NCI-H1105 treated with DMSO at 0.1 percent for 48 hours (cell line): ENCODE measurements around the gene SLC35C1.

Source experiments
- DNase-seq: peaks from one replicate; lab custom pipeline; 2025; lab: John Stamatoyannopoulos, UW

Gene SLC35C1

GRCh38 chr11:45804761-45805304, at the start of gene SLC35C1:
Gene SLC35C1 (plus strand): TSS chr11:45805149. CDS start chr11:45805802, 653 bp downstream.
- peak; percentile 90 for DNase-seq

GRCh38 chr11:45755281-45755859, 49.6 kb upstream of the SLC35C1 start:
- no peak for DNase-seq

GRCh38 chr11:45756384-45757010, 48.5 kb upstream of the SLC35C1 start:
- DNase-seq, result no peak

- DNase-seq, result no peak
These were observed 47.3 kb upstream of the SLC35C1 start for GRCh38 chr11:45757672-45758071.

GRCh38 chr11:45761659-45762058, 43.3 kb upstream of the SLC35C1 start:
- DNase-seq, result no peak

- no peak for DNase-seq
These were observed 39.8 kb upstream of the SLC35C1 start for GRCh38 chr11:45765107-45765668.

GRCh38 chr11:45765836-45766235, 39.1 kb upstream of the SLC35C1 start:
- no peak for DNase-seq

- no peak for DNase-seq
These were observed 38.5 kb upstream of the SLC35C1 start for GRCh38 chr11:45766469-45766868.

- no peak for DNase-seq
These were observed 36.5 kb upstream of the SLC35C1 start for GRCh38 chr11:45768486-45768885.

- no peak for DNase-seq
These were observed 35.0 kb upstream of the SLC35C1 start for GRCh38 chr11:45769960-45770359.

GRCh38 chr11:45771193-45771565, 33.8 kb upstream of the SLC35C1 start:
- DNase-seq, result peak; percentile 58

- peak; percentile 82 for DNase-seq
These were observed 33.1 kb upstream of the SLC35C1 start for GRCh38 chr11:45771566-45772448.

- no peak for DNase-seq
These were observed 32.5 kb upstream of the SLC35C1 start for GRCh38 chr11:45772449-45772774.

GRCh38 chr11:45772986-45773785, 31.8 kb upstream of the SLC35C1 start:
- no peak for DNase-seq

GRCh38 chr11:45773786-45774655, 30.9 kb upstream of the SLC35C1 start:
- no peak for DNase-seq

- no peak for DNase-seq
These were observed 30.2 kb upstream of the SLC35C1 start for GRCh38 chr11:45774786-45775185.

GRCh38 chr11:45777127-45777969, 27.6 kb upstream of the SLC35C1 start:
- DNase-seq, result no peak

- no peak for DNase-seq
These were observed 26.6 kb upstream of the SLC35C1 start for GRCh38 chr11:45778341-45778740.

- no peak for DNase-seq
These were observed 25.3 kb upstream of the SLC35C1 start for GRCh38 chr11:45779602-45780001.

GRCh38 chr11:45786272-45786671, 18.7 kb upstream of the SLC35C1 start:
- DNase-seq, result no peak
